ENCODE results near the gene OSER1. TPM values are rescaled to one million over a fixed set of nuclear protein-coding genes. Genes with fewer than 3 reads are reported as not detected.

Gene OSER1
- total RNA-seq, 4 donors from 2014 or later: 16.1 to 62.2 (median 25.0) TPM

- Histone ChIP-seq H3K36me3 (no peaks in the 10 kb centered on the region), H3K4me1 (peaks cover 0 to 7% (median 3%) of the 10 kb centered on the region in 3 donors), H3K27me3 (no peaks in the 10 kb centered on the region), H3K9me3 (no peaks in the 10 kb centered on the region), H3K27ac (peak overlapping the region in 3 of 4 donors; percentile 45 to 73 (median 70)), H3K4me3 (no peak overlapping the region)
- intact Hi-C loops (cut with DNase I): no loop called here
- WGBS, 2 donors: 63 to 68% methylated on average over 2 to 4 of the region's 4 CpGs
- no peak for DNase-seq
- TF ChIP-seq, protein P1, sequence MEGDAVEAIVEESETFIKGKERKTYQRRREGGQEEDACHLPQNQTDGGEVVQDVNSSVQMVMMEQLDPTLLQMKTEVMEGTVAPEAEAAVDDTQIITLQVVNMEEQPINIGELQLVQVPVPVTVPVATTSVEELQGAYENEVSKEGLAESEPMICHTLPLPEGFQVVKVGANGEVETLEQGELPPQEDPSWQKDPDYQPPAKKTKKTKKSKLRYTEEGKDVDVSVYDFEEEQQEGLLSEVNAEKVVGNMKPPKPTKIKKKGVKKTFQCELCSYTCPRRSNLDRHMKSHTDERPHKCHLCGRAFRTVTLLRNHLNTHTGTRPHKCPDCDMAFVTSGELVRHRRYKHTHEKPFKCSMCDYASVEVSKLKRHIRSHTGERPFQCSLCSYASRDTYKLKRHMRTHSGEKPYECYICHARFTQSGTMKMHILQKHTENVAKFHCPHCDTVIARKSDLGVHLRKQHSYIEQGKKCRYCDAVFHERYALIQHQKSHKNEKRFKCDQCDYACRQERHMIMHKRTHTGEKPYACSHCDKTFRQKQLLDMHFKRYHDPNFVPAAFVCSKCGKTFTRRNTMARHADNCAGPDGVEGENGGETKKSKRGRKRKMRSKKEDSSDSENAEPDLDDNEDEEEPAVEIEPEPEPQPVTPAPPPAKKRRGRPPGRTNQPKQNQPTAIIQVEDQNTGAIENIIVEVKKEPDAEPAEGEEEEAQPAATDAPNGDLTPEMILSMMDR (IDR thresholded peaks at IDR 0.05): no peak
- TF ChIP-seq POLR2A (IDR thresholded peaks at IDR 0.05): no peak
Measured at GRCh38 chr20:44146272-44146671, 64.3 kb downstream of the OSER1 start.

Other genes with a start within 250 kb of the OSER1 start
- 10 to 100 TPM in 1 of 4 donors, 1 to 10 TPM in 3; 2.4 to 32.0 (median 6.8) TPM for gene JPH2, start 23.6 kb downstream of the OSER1 start, total RNA-seq
- gene GDAP1L1, start 36.5 kb upstream of the OSER1 start, total RNA-seq: not detected
- 1 to 10 TPM; 2.1 to 4.8 (median 3.7) TPM for gene FITM2, start 100.4 kb upstream of the OSER1 start, total RNA-seq
- not detected for gene R3HDML, start 126.3 kb upstream of the OSER1 start, total RNA-seq
- gene HNF4A, start 144.9 kb upstream of the OSER1 start, total RNA-seq: not detected